Adipocyte (in vitro differentiated cells): ENCODE data around the gene HNRNPA3.
"Not testable (repeated sequence)": the region's sequence is repeated elsewhere in the genome, so short reads cannot be mapped to it uniquely, and the experiment has no call there.

Experiments used
- DNase-seq: peaks from one replicate; pipeline ENCODE4 v3.0.0-alpha.2; 2015; ENCODE audit warnings: low read depth
- H3K27me3 ChIP-seq: replicated peaks from 2 replicates; pipeline ENCODE4 v1.7.0; 2013; ENCODE audit warnings: mild to moderate bottlenecking, low read length, moderate library complexity; ENCODE audit not compliant: control insufficient read depth, insufficient read depth
- H3K36me3 ChIP-seq: 2 replicates; pipeline ENCODE4 v1.7.0; 2013; ENCODE audit warnings: low read length, mild to moderate bottlenecking, moderate library complexity; ENCODE audit not compliant: control insufficient read depth, insufficient read depth, severe bottlenecking
- H3K4me1 ChIP-seq: 2 replicates; pipeline ENCODE4 v1.7.0; 2013; ENCODE audit warnings: mild to moderate bottlenecking, low read length, moderate library complexity; ENCODE audit not compliant: control insufficient read depth, insufficient read depth
- H3K4me3 ChIP-seq: 2 replicates; pipeline ENCODE4 v1.7.0; 2013; ENCODE audit warnings: mild to moderate bottlenecking, low read length, moderate library complexity
- H3K9ac ChIP-seq: 2 replicates; pipeline ENCODE4 v1.7.0; 2013; ENCODE audit warnings: mild to moderate bottlenecking, low read length, moderate library complexity
- H3K9me3 ChIP-seq: 2 replicates; pipeline ENCODE4 v1.7.0; 2013; ENCODE audit warnings: mild to moderate bottlenecking, low read length, moderate library complexity; ENCODE audit not compliant: control insufficient read depth

The HNRNPA3 gene

GRCh38 chr2:177266955-177267354 is 54.4 kb downstream of the HNRNPA3 start:
- not testable (repeated sequence) for DNase-seq, H3K36me3 ChIP-seq, H3K9me3 ChIP-seq, H3K4me3 ChIP-seq, H3K27me3 ChIP-seq
- peak overlapping the region; percentile 42 for H3K9ac ChIP-seq
- peaks cover 17% of the 10 kb centered on the region for H3K4me1 ChIP-seq

DNA sequence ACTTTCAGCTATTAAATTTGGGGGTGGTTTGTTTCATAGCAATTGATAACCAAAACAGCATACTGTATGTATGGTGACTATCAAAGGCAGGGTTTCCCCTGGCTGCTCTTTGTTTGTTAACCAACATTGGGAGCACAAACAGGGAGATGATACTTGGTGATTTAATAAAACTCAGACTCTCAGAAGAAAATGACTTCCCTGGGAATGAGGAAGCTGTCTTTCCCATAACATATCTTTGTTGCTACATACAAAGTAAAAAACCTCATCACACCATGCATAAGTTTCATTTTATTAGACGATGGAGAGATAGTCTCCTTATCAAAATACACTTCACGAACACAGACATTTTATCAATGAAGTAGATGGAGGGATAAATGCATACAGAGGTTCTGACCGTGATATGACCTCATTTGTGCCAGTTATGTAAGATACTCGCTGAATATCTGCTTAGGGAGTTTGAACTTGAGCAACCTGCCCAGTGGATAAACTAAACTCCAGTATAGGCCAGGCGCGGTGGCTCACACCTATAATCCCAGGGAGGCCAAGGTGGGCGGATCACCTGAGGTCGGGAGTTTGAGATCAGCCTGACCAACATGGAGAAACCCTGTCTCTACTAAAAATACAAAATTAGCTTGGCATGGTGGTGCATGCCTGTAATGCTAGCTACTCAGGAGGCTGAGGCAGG is 55.7 kb downstream of the HNRNPA3 start:
- no peak overlapping the region for H3K4me3 ChIP-seq
- H3K27me3 ChIP-seq: no peaks in the 10 kb centered on the region
- H3K9me3 ChIP-seq: no peaks in the 10 kb centered on the region
- peaks cover 25% of the 10 kb centered on the region for H3K4me1 ChIP-seq
- no peak for DNase-seq
- no peak overlapping the region for H3K9ac ChIP-seq
- no peaks in the 10 kb centered on the region for H3K36me3 ChIP-seq

GRCh38 chr2:177268901-177269300 is 56.3 kb downstream of the HNRNPA3 start:
- no peak overlapping the region for H3K9ac ChIP-seq
- no peaks in the 10 kb centered on the region for H3K9me3 ChIP-seq
- H3K36me3 ChIP-seq: no peaks in the 10 kb centered on the region
- H3K27me3 ChIP-seq: no peaks in the 10 kb centered on the region
- peaks cover 30% of the 10 kb centered on the region for H3K4me1 ChIP-seq
- H3K4me3 ChIP-seq: no peak overlapping the region
- DNase-seq: no peak

- Histone ChIP-seq H3K4me1 (peaks cover 42% of the 10 kb centered on the region), H3K4me3 (no peak overlapping the region), H3K27me3 (no peaks in the 10 kb centered on the region), H3K9ac (no peak overlapping the region), H3K9me3 (no peaks in the 10 kb centered on the region), H3K36me3 (no peaks in the 10 kb centered on the region)
- DNase-seq: no peak
Measured at GRCh38 chr2:177270531-177270930, 57.9 kb downstream of the HNRNPA3 start.

DNA sequence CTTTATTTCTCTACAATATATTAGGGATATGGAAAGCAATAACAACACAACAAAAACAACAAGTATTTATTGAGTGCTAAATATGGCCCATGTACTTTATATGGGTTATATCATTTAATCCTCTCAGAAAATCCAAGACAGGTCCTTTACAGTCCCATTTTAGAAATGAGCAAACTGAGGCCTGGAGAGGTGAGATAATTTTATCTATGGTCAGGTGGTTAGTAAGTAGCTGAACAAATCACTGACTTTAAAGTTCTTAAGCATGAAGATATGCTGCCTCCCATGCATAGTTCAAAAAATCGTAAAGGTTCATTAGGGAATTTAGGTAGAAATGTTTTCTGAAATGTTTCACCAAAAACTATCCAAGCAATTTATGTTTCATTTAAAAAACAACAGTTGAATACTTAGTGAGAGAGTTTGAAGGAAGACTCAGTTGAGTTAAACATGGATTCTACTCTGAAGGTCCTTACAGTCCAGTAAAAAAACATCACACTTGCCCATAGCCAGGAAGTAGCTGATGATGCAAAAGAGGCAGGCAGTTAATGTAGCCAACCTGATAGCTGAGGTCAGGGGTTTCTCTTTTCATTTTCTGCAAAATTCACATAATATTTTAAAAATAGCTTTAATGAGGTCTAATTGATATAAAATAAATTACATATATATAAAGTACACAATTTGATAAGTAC is 59.5 kb downstream of the HNRNPA3 start:
- Histone ChIP-seq H3K4me3 (no peak overlapping the region), H3K4me1 (peaks cover 33% of the 10 kb centered on the region), H3K27me3 (no peaks in the 10 kb centered on the region), H3K9me3 (no peaks in the 10 kb centered on the region), H3K36me3 (no peaks in the 10 kb centered on the region), H3K9ac (no peak overlapping the region)
- DNase-seq: no peak

- Histone ChIP-seq H3K4me1 (peaks cover 33% of the 10 kb centered on the region), H3K9me3 (no peaks in the 10 kb centered on the region), H3K4me3 (peak overlapping the region; percentile 68), H3K9ac (peak overlapping the region; percentile 38), H3K27me3 (no peaks in the 10 kb centered on the region), H3K36me3 (no peaks in the 10 kb centered on the region)
- no peak for DNase-seq
Measured at GRCh38 chr2:177272765-177273164, 60.2 kb downstream of the HNRNPA3 start.

GRCh38 chr2:177273408-177273807 is 60.8 kb downstream of the HNRNPA3 start:
- H3K9me3 ChIP-seq: no peaks in the 10 kb centered on the region
- peak overlapping the region; percentile 68 for H3K4me3 ChIP-seq
- peaks cover 33% of the 10 kb centered on the region for H3K4me1 ChIP-seq
- H3K9ac ChIP-seq: peak overlapping the region; percentile 38
- no peaks in the 10 kb centered on the region for H3K36me3 ChIP-seq
- peak; percentile 30 for DNase-seq
- no peaks in the 10 kb centered on the region for H3K27me3 ChIP-seq
